SK-N-SH treated with all-trans-retinoic acid at 6 μM for 48 hours (cell line): Measurements from ENCODE around the gene AP4E1.

ENCODE experiments used
- ATAC-seq: fragments of 200-7000 bp; cut with Tn5 transposase; 3 replicates; pipeline ENCODE4 v1.9.1; 2020; ENCODE audit warnings: mild to moderate bottlenecking, moderate library complexity
- BACH2 ChIP-seq: fragments of 250-450 bp; sonication (Bioruptor Pico); IDR thresholded peaks from 2 replicates; pipeline ENCODE4 v1.9.0; 2021; ENCODE audit warnings: mild to moderate bottlenecking, borderline replicate concordance
- CSDC2 ChIP-seq: fragments of 250-450 bp; sonication (Bioruptor Pico); IDR thresholded peaks from 2 replicates; pipeline ENCODE4 v1.5.0; 2020; ENCODE audit warnings: mild to moderate bottlenecking, moderate library complexity
- ESRRG ChIP-seq: fragments of 250-450 bp; sonication (Bioruptor Pico); IDR thresholded peaks from 2 replicates; pipeline ENCODE4 v1.6.1; 2021; ENCODE audit warnings: mild to moderate bottlenecking
- GLIS3 ChIP-seq: fragments of 250-450 bp; sonication (Bioruptor Pico); IDR thresholded peaks from 2 replicates; pipeline ENCODE4 v1.5.0; 2020; ENCODE audit warnings: mild to moderate bottlenecking, moderate library complexity
- ISL1 ChIP-seq: fragments of 250-450 bp; sonication (Bioruptor Pico); IDR thresholded peaks from 2 replicates; pipeline ENCODE4 v2.1.2; 2022; ENCODE audit warnings: mild to moderate bottlenecking, moderate library complexity
- OSR1 ChIP-seq: fragments of 250-450 bp; sonication (Bioruptor Pico); IDR thresholded peaks from 2 replicates; pipeline ENCODE4 v1.8.0; 2022; ENCODE audit warnings: moderate library complexity, mild to moderate bottlenecking, inconsistent platforms
- PPARA ChIP-seq: fragments of 250-450 bp; sonication (Bioruptor Pico); IDR thresholded peaks from 2 replicates; pipeline ENCODE4 v1.5.0; 2020; ENCODE audit warnings: mild to moderate bottlenecking, borderline replicate concordance
- RARB ChIP-seq: fragments of 250-450 bp; sonication (Bioruptor Pico); IDR thresholded peaks from 2 replicates; pipeline ENCODE4 v1.8.0; 2021; ENCODE audit warnings: mild to moderate bottlenecking, moderate library complexity
- TCF4 ChIP-seq: fragments of 250-450 bp; sonication (Bioruptor Pico); IDR thresholded peaks from 2 replicates; pipeline ENCODE4 v1.8.0; 2021; ENCODE audit warnings: mild to moderate bottlenecking, moderate library complexity, borderline replicate concordance
- TOX ChIP-seq: fragments of 250-450 bp; sonication (Bioruptor Pico); IDR thresholded peaks from 2 replicates; pipeline ENCODE4 v1.8.0; 2021; ENCODE audit warnings: mild to moderate bottlenecking, moderate library complexity, borderline replicate concordance
- ZFP30 ChIP-seq: fragments of 450-650 bp; formaldehyde crosslinking; IDR thresholded peaks from 2 replicates; pipeline ENCODE4 v1.5.0; 2022; ENCODE audit warnings: mild to moderate bottlenecking, moderate library complexity
- ZNF565 ChIP-seq: fragments of 450-650 bp; formaldehyde crosslinking; conservative IDR thresholded peaks from 2 replicates; pipeline ENCODE4 v1.5.0; 2020; ENCODE audit warnings: low read depth, mild to moderate bottlenecking, moderate library complexity
- ZNF70 ChIP-seq: fragments of 450-650 bp; formaldehyde crosslinking; IDR thresholded peaks from 2 replicates; pipeline ENCODE4 v1.5.0; 2020; ENCODE audit warnings: mild to moderate bottlenecking, moderate library complexity
- ZNF8 ChIP-seq: fragments of 450-650 bp; formaldehyde crosslinking; IDR thresholded peaks from 2 replicates; pipeline ENCODE4 v1.5.0; 2020; ENCODE audit warnings: mild to moderate bottlenecking, moderate library complexity
- TF ChIP-seq, protein P1 (sequence below): fragments of 250-450 bp; sonication (Bioruptor Pico); IDR thresholded peaks from 2 replicates; pipeline ENCODE4 v1.8.0; 2020; ENCODE audit warnings: mild to moderate bottlenecking, moderate library complexity, borderline replicate concordance
- TF ChIP-seq, protein P2 (sequence below): fragments of 250-450 bp; sonication (Bioruptor Pico); IDR thresholded peaks from 2 replicates; pipeline ENCODE4 v1.5.0; 2020; ENCODE audit warnings: mild to moderate bottlenecking, moderate library complexity
- TF ChIP-seq, protein P3 (sequence below): fragments of 250-450 bp; sonication (Bioruptor Pico); IDR thresholded peaks from 2 replicates; pipeline ENCODE4 v1.5.1; 2020; ENCODE audit warnings: low read depth, mild to moderate bottlenecking, moderate library complexity
- TF ChIP-seq, protein P4 (sequence below): fragments of 250-450 bp; sonication (Bioruptor Pico); IDR thresholded peaks from 2 replicates; pipeline ENCODE4 v1.8.0; 2021; ENCODE audit warnings: low read depth, mild to moderate bottlenecking, moderate library complexity, borderline replicate concordance

AP4E1 gene

DNA sequence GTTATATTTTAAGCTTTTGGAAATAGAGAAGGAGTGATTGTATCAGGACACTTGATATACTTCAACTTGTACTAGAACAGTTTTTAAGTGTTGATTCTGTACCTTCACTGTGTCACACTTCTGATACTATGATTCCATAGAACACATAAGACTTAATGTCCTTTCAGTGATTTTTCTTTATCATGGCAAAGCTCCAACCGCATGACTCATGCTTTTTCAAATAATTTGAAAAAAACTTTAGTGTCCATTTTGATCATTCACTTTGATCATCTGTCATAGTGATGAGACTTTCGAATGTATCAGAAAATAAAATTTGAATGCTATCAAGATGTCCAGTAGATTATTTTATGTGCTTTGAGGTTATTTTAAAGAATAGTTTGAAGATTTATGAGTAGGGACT is 32.0 kb downstream of the AP4E1 start:
- no peak for ATAC-seq
- TF ChIP-seq ESRRG (CRISPR knock-in tag) (no peak), ZNF8 (CRISPR knock-in tag) (no peak), PPARA (CRISPR knock-in tag) (no peak), ISL1 (CRISPR knock-in tag) (no peak), TOX (CRISPR knock-in tag) (no peak), BACH2 (no peak), RARB (CRISPR knock-in tag) (no peak), ZNF70 (CRISPR knock-in tag) (no peak)

DNA sequence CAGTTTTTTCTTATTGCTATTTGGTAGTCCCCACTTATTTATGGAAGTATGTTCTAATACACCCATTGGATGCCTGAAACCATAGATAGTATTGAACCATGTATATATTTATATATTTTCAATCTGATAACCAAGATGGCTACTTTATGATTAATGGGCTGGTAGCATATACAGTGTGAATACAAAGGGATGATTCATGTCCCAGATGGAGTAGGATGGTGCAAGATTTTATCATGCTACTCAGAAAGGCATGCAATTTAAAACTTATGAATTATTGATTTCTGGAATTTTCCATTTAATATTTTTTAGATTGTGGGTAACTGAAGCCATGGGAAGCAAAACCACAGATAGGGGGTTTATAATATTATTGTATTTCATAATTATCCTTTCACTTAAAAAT is 35.2 kb downstream of the AP4E1 start:
- TF ChIP-seq, protein P1, sequence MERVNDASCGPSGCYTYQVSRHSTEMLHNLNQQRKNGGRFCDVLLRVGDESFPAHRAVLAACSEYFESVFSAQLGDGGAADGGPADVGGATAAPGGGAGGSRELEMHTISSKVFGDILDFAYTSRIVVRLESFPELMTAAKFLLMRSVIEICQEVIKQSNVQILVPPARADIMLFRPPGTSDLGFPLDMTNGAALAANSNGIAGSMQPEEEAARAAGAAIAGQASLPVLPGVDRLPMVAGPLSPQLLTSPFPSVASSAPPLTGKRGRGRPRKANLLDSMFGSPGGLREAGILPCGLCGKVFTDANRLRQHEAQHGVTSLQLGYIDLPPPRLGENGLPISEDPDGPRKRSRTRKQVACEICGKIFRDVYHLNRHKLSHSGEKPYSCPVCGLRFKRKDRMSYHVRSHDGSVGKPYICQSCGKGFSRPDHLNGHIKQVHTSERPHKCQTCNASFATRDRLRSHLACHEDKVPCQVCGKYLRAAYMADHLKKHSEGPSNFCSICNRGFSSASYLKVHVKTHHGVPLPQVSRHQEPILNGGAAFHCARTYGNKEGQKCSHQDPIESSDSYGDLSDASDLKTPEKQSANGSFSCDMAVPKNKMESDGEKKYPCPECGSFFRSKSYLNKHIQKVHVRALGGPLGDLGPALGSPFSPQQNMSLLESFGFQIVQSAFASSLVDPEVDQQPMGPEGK (CRISPR knock-in tag): no peak
- TF ChIP-seq ISL1 (CRISPR knock-in tag): peak; percentile 25; the same call in 1 of the 2 replicates
- no peak for TF ChIP-seq ZNF565
- TF ChIP-seq OSR1 (CRISPR knock-in tag): no peak
- ATAC-seq: no peak

DNA sequence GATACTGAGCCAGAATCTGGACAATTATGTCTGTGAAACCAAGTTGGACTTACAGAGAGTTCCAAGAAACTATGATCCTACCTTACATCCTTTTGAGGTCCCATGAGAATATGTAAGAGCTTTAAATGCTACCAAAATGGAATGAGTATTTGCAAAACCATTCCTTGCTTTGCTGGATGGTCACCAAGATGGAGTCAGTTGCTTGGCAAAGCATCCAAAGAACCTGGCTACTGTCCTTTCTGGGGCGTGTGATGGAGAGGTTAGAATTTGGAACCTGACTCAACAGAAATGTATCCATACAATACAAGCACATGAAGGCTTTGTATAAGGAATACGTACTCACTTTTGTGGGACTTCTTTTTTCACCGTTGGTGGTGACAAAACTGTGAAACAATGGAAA is 36.2 kb downstream of the AP4E1 start:
- TF ChIP-seq RARB (CRISPR knock-in tag): no peak
- no peak for TF ChIP-seq CSDC2 (CRISPR knock-in tag)
- no peak for TF ChIP-seq GLIS3 (CRISPR knock-in tag)
- TF ChIP-seq ZNF70 (CRISPR knock-in tag): no peak
- TF ChIP-seq, protein P1 (CRISPR knock-in tag): no peak
- TF ChIP-seq, protein P2, sequence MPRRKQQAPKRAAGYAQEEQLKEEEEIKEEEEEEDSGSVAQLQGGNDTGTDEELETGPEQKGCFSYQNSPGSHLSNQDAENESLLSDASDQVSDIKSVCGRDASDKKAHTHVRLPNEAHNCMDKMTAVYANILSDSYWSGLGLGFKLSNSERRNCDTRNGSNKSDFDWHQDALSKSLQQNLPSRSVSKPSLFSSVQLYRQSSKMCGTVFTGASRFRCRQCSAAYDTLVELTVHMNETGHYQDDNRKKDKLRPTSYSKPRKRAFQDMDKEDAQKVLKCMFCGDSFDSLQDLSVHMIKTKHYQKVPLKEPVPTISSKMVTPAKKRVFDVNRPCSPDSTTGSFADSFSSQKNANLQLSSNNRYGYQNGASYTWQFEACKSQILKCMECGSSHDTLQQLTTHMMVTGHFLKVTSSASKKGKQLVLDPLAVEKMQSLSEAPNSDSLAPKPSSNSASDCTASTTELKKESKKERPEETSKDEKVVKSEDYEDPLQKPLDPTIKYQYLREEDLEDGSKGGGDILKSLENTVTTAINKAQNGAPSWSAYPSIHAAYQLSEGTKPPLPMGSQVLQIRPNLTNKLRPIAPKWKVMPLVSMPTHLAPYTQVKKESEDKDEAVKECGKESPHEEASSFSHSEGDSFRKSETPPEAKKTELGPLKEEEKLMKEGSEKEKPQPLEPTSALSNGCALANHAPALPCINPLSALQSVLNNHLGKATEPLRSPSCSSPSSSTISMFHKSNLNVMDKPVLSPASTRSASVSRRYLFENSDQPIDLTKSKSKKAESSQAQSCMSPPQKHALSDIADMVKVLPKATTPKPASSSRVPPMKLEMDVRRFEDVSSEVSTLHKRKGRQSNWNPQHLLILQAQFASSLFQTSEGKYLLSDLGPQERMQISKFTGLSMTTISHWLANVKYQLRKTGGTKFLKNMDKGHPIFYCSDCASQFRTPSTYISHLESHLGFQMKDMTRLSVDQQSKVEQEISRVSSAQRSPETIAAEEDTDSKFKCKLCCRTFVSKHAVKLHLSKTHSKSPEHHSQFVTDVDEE (CRISPR knock-in tag): no peak
- TF ChIP-seq, protein P3, sequence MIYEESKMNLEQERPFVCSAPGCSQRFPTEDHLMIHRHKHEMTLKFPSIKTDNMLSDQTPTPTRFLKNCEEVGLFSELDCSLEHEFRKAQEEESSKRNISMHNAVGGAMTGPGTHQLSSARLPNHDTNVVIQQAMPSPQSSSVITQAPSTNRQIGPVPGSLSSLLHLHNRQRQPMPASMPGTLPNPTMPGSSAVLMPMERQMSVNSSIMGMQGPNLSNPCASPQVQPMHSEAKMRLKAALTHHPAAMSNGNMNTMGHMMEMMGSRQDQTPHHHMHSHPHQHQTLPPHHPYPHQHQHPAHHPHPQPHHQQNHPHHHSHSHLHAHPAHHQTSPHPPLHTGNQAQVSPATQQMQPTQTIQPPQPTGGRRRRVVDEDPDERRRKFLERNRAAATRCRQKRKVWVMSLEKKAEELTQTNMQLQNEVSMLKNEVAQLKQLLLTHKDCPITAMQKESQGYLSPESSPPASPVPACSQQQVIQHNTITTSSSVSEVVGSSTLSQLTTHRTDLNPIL (CRISPR knock-in tag): no peak
- no peak for TF ChIP-seq TCF4
- TF ChIP-seq, protein P4, sequence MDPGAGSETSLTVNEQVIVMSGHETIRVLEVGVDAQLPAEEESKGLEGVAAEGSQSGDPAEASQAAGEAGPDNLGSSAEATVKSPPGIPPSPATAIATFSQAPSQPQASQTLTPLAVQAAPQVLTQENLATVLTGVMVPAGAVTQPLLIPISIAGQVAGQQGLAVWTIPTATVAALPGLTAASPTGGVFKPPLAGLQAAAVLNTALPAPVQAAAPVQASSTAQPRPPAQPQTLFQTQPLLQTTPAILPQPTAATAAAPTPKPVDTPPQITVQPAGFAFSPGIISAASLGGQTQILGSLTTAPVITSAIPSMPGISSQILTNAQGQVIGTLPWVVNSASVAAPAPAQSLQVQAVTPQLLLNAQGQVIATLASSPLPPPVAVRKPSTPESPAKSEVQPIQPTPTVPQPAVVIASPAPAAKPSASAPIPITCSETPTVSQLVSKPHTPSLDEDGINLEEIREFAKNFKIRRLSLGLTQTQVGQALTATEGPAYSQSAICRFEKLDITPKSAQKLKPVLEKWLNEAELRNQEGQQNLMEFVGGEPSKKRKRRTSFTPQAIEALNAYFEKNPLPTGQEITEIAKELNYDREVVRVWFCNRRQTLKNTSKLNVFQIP (CRISPR knock-in tag): no peak
- TF ChIP-seq TOX (CRISPR knock-in tag): no peak
- TF ChIP-seq ZNF565: no peak
- TF ChIP-seq ISL1 (CRISPR knock-in tag): no peak
- TF ChIP-seq PPARA (CRISPR knock-in tag): no peak
- TF ChIP-seq ZNF8 (CRISPR knock-in tag): no peak
- no peak for TF ChIP-seq OSR1 (CRISPR knock-in tag)
- no peak for ATAC-seq

DNA sequence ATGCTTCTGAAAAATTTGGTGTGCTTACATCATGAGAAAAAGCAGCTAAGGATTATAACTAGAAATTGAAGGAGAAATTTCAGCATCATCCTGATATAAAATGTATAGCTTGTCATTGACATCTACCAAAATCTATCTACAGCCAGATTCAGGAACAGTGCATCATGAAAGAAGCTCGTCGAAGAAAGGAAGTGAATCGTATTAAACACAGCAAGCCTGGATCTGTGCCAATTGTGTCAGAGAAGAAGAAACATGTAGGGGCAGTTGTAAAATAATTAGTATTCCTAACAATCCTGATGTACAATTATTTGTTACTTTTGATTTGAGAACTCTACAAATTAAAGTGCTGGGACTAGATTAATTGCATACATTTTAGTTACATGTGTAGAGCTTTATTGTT is 37.2 kb downstream of the AP4E1 start:
- no peak for TF ChIP-seq ZNF8 (CRISPR knock-in tag)
- TF ChIP-seq, protein P3 (CRISPR knock-in tag): no peak
- no peak for TF ChIP-seq RARB (CRISPR knock-in tag)
- TF ChIP-seq OSR1 (CRISPR knock-in tag): no peak
- no peak for TF ChIP-seq ZFP30 (CRISPR knock-in tag)
- TF ChIP-seq, protein P4 (CRISPR knock-in tag): no peak
- TF ChIP-seq PPARA (CRISPR knock-in tag): no peak
- TF ChIP-seq, protein P2 (CRISPR knock-in tag): no peak
- no peak for ATAC-seq
